Upper lobe of left lung (tissue), 4 donors: ENCODE measurements around the gene RMND5A.

Source experiments
- EP300 ChIP-seq, 4 donors: sonication (generic); formaldehyde crosslinking; IDR thresholded peaks; one replicate each; pipeline ENCODE4 v1.5.1; 2017; ENCODE audit warnings: antibody characterized with exemption in 4 of 4, control low read depth in 2 of 4
- POLR2A ChIP-seq, 4 donors: fragments of 450-650 bp; IDR thresholded peaks; one replicate each; pipeline ENCODE4 v1.5.1; 2016 to 2017; ENCODE audit warnings: antibody characterized with exemption in 4 of 4, mild to moderate bottlenecking in 2 of 4
- POLR2AphosphoS5 ChIP-seq, 2 donors: sonication (generic); formaldehyde crosslinking; IDR thresholded peaks; one replicate each; pipeline ENCODE4 v1.5.1; 2017; ENCODE audit warnings: antibody characterized with exemption in 2 of 2
- TF ChIP-seq, protein P1 (sequence below), 6 experiments: fragments of 450-650 bp in 4 of 6; fragments of 200-600 bp in 2 of 6; sonication (generic) in 2 of 6; IDR thresholded peaks; one replicate each; pipeline ENCODE4 v1.5.1; 2016 to 2019; ENCODE audit warnings: antibody characterized with exemption in 6 of 6

- TF ChIP-seq, protein P1, sequence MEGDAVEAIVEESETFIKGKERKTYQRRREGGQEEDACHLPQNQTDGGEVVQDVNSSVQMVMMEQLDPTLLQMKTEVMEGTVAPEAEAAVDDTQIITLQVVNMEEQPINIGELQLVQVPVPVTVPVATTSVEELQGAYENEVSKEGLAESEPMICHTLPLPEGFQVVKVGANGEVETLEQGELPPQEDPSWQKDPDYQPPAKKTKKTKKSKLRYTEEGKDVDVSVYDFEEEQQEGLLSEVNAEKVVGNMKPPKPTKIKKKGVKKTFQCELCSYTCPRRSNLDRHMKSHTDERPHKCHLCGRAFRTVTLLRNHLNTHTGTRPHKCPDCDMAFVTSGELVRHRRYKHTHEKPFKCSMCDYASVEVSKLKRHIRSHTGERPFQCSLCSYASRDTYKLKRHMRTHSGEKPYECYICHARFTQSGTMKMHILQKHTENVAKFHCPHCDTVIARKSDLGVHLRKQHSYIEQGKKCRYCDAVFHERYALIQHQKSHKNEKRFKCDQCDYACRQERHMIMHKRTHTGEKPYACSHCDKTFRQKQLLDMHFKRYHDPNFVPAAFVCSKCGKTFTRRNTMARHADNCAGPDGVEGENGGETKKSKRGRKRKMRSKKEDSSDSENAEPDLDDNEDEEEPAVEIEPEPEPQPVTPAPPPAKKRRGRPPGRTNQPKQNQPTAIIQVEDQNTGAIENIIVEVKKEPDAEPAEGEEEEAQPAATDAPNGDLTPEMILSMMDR (IDR thresholded peaks at IDR 0.05), result no peak
- no peak for TF ChIP-seq POLR2AphosphoS5 (IDR thresholded peaks at IDR 0.05)
- no peak for TF ChIP-seq POLR2A (IDR thresholded peaks at IDR 0.05)
- no peak for TF ChIP-seq EP300 (IDR thresholded peaks at IDR 0.05)
Observed at GRCh38 chr2:86826951-86827350, 106.9 kb downstream of the RMND5A start.
